ENCODE results near the gene FMO3.

The FMO3 gene

GRCh38 chr1:171117085-171117484 lies 26.4 kb downstream of the FMO3 start:
- DNase-seq: no peak

- DNase-seq: no peak
These were observed 28.9 kb downstream of the FMO3 start for GRCh38 chr1:171119648-171120047.

- no peak for DNase-seq
These were observed 31.6 kb downstream of the FMO3 start for GRCh38 chr1:171122299-171122698.

- no peak for DNase-seq
These were observed 32.2 kb downstream of the FMO3 start for GRCh38 chr1:171122893-171123292.

- no peak for DNase-seq
These were observed 35.8 kb downstream of the FMO3 start for GRCh38 chr1:171126504-171126903.

- no peak for DNase-seq
These were observed 36.4 kb downstream of the FMO3 start for GRCh38 chr1:171127099-171127498.

GRCh38 chr1:171127501-171127900 lies 36.8 kb downstream of the FMO3 start:
- DNase-seq: no peak

- no peak for DNase-seq
These were observed 37.8 kb downstream of the FMO3 start for GRCh38 chr1:171128463-171128862.

- no peak for DNase-seq
These were observed 43.7 kb downstream of the FMO3 start for GRCh38 chr1:171134204-171134923.

- DNase-seq: no peak
These were observed 46.9 kb downstream of the FMO3 start for GRCh38 chr1:171137580-171137979.

- DNase-seq: no peak
These were observed 48.3 kb downstream of the FMO3 start for GRCh38 chr1:171138980-171139379.

GRCh38 chr1:171139890-171140289 lies 49.2 kb downstream of the FMO3 start:
- DNase-seq: no peak

GRCh38 chr1:171140401-171140800 lies 49.7 kb downstream of the FMO3 start:
- DNase-seq: no peak

GRCh38 chr1:171140956-171141687 lies 50.4 kb downstream of the FMO3 start:
- no peak for DNase-seq

- DNase-seq: no peak
These were observed 51.1 kb downstream of the FMO3 start for GRCh38 chr1:171141688-171142415.

- no peak for DNase-seq
These were observed 52.0 kb downstream of the FMO3 start for GRCh38 chr1:171142416-171143385.

- DNase-seq: no peak
These were observed 59.5 kb downstream of the FMO3 start for GRCh38 chr1:171150156-171150555.

GRCh38 chr1:171152549-171152948 lies 61.8 kb downstream of the FMO3 start:
- DNase-seq: no peak

GRCh38 chr1:171155484-171155883 lies 64.8 kb downstream of the FMO3 start:
- DNase-seq: no peak

GRCh38 chr1:171158096-171158495 lies 67.4 kb downstream of the FMO3 start:
- DNase-seq: no peak

- DNase-seq: no peak
These were observed 67.8 kb downstream of the FMO3 start for GRCh38 chr1:171158551-171158950.

GRCh38 chr1:171159148-171159547 lies 68.4 kb downstream of the FMO3 start:
- no peak for DNase-seq

GRCh38 chr1:171160211-171160610 lies 69.5 kb downstream of the FMO3 start:
- no peak for DNase-seq
